ENCODE data around the gene DGKI. TPM values are rescaled to one million over a fixed set of nuclear protein-coding genes. Genes with fewer than 3 reads are reported as not detected.
A peak's percentile ranks its signal among the peaks of the same experiment; 100 is the strongest.

Gene DGKI
- total and polyA plus RNA-seq, 11 donors, result 0.36 to 4.6 (median 1.0) TPM

DNA sequence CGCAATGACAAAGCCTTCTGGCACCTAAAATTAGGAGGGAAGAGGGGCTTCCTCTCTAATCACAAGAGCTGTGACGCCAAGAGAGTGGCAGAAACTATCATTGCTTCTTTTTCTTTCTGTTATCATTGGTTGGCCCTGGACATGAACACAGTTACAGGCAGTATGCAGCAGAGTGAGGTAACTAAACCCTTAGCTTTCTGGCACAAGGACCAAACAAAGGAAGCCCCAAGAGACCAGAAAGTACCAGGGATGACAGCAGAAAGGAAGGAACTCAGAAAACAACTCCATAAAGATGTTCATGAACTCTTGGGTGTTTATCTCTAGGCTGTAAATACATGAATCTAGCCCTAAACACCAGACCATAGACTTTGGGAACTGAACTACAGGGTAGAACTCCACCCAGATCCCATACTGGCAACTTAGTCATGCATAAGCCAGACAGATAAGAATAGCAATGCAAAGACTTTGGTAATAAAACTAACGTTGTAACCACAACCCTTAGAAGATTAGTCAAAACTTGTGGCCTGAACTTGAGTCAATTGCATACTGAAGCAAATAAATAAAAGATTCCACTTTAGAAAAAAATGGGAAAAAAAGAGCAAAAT is 307.6 kb downstream of the DGKI start:
- TF ChIP-seq POLR2A (IDR thresholded peaks at IDR 0.05), result no peak
- TF ChIP-seq, protein P1, sequence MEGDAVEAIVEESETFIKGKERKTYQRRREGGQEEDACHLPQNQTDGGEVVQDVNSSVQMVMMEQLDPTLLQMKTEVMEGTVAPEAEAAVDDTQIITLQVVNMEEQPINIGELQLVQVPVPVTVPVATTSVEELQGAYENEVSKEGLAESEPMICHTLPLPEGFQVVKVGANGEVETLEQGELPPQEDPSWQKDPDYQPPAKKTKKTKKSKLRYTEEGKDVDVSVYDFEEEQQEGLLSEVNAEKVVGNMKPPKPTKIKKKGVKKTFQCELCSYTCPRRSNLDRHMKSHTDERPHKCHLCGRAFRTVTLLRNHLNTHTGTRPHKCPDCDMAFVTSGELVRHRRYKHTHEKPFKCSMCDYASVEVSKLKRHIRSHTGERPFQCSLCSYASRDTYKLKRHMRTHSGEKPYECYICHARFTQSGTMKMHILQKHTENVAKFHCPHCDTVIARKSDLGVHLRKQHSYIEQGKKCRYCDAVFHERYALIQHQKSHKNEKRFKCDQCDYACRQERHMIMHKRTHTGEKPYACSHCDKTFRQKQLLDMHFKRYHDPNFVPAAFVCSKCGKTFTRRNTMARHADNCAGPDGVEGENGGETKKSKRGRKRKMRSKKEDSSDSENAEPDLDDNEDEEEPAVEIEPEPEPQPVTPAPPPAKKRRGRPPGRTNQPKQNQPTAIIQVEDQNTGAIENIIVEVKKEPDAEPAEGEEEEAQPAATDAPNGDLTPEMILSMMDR (IDR thresholded peaks at IDR 0.05), result no peak
- Histone ChIP-seq H3K27me3 (no peaks in the 10 kb centered on the region), H3K9me3 (no peaks in the 10 kb centered on the region), H3K4me3 (no peak overlapping the region), H3K27ac (no peak overlapping the region), H3K4me1 (no peaks in the 10 kb centered on the region), H3K36me3 (no peaks in the 10 kb centered on the region)
- 63 to 85% (median 66%) methylated on average over 3 of the region's 3 CpGs for WGBS, 4 donors
- ATAC-seq (no peak), DNase-seq (no peak)
- intact Hi-C loops (cut with DNase I), result no loop called here

DNA sequence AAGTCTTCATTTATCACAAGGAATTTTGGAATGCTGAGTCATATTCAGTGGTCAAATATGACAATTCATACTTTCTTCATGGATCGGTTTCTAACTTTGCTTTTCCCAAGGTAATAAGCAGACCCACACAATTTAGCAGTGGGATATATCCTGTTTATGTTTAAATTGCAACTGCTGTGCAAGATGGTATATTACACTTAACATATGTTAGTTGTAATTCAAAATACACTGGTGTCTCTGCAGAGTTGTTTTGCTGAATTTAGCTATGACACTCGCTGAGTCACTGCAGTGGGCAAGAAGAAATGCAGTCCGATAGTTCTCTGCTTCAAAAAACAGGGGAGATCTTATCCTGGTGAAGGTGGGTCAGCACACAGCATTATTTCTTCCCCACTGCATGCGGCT is 308.4 kb downstream of the DGKI start:
- Histone ChIP-seq H3K4me1 (no peaks in the 10 kb centered on the region), H3K36me3 (no peaks in the 10 kb centered on the region), H3K9me3 (no peaks in the 10 kb centered on the region), H3K4me3 (no peak overlapping the region), H3K27me3 (no peaks in the 10 kb centered on the region), H3K27ac (no peak overlapping the region)
- intact Hi-C loops (cut with DNase I), result no loop called here
- no peak for ATAC-seq
- TF ChIP-seq, protein P1 (IDR thresholded peaks at IDR 0.05), result no peak
- no peak for TF ChIP-seq POLR2A (IDR thresholded peaks at IDR 0.05)
- WGBS, 4 donors, result 75 to 87% (median 82%) methylated on average over 4 of the region's 4 CpGs
- DNase-seq, result no peak

DNA sequence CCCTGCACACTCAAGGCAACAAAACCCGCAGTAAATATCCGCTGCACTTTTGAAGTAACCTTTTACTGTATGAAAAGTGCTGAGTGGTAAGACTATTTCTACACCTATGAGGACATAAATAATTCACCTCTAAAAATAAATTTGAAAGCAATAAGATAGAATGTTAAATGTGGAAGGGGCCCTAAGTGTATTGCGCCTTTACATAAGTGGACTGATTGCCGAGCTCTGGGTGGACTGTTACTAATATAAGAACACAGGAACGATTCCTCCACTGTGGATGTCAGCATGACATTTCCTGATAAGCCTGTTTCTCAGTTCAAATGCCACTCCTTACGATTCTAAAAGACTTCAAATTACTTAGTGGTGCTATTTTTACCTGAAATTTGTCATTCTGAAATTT is 311.2 kb downstream of the DGKI start:
- Histone ChIP-seq H3K4me3 (no peak overlapping the region), H3K4me1 (no peaks in the 10 kb centered on the region), H3K9me3 (no peaks in the 10 kb centered on the region), H3K27ac (no peak overlapping the region), H3K36me3 (no peaks in the 10 kb centered on the region), H3K27me3 (no peaks in the 10 kb centered on the region)
- TF ChIP-seq POLR2A (IDR thresholded peaks at IDR 0.05), result no peak
- TF ChIP-seq, protein P1 (IDR thresholded peaks at IDR 0.05), result no peak
- ATAC-seq (peak in 2 of 4 donors; percentile 77 to 90), DNase-seq (no peak)
- WGBS, 4 donors, result 30 to 43% (median 40%) methylated on average over 6 of the region's 6 CpGs
- intact Hi-C loops (cut with DNase I), result no loop called here

DNA sequence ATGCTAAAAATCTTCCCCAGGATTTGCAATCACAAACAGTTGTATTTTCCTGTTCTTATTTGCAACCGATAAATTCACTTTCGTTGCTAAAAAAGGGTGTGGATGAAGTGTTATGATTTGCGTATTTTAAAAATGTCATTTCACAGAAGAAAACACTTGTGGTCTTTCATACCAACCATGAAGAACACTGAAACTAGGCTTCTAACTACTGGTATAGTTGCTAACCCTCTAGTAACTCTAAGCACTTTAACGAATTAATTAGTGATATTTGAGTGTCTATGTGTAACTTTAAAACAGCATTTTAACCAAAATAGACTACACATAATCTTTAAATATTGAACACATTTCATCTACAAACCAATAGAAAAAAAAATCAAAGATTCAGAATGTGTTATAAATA is 315.1 kb downstream of the DGKI start:
- DNase-seq (no peak), ATAC-seq (no peak)
- Histone ChIP-seq H3K27ac (no peak overlapping the region), H3K4me3 (no peak overlapping the region), H3K9me3 (no peaks in the 10 kb centered on the region), H3K4me1 (no peaks in the 10 kb centered on the region), H3K27me3 (no peaks in the 10 kb centered on the region), H3K36me3 (no peaks in the 10 kb centered on the region)
- intact Hi-C loops (cut with DNase I), result no loop called here
- WGBS, 4 donors, result 92 to 93% (median 92%) methylated on average over 4 of the region's 4 CpGs
- no peak for TF ChIP-seq POLR2A (IDR thresholded peaks at IDR 0.05)
- TF ChIP-seq, protein P1 (IDR thresholded peaks at IDR 0.05), result no peak
